ENCODE results near the gene IZUMO1.

GRCh38 chr19:48795055-48795684 lies 48.5 kb upstream of the IZUMO1 start:
- no peak for TF ChIP-seq EZH2 (IDR thresholded peaks at IDR 0.05; ENCODE audit: insufficient read depth, poor library complexity, severe bottlenecking)
- no peak for TF ChIP-seq EZH2phosphoT487 (IDR thresholded peaks at IDR 0.05; ENCODE audit: insufficient read depth, low read depth)

All from GM23248 (cell line).